GM11168 (cell line): Measurements from ENCODE around the gene TLX3.

Source experiments
- in situ Hi-C: fragments of 300-500 bp; cut with MboI; formaldehyde crosslinking; loops from one replicate; pipeline ENCODE4 v1.12.0; 2022; ENCODE audit warnings: low sequenced_read_pairs; ENCODE audit not compliant: unreplicated experiment

TLX3 gene

DNA sequence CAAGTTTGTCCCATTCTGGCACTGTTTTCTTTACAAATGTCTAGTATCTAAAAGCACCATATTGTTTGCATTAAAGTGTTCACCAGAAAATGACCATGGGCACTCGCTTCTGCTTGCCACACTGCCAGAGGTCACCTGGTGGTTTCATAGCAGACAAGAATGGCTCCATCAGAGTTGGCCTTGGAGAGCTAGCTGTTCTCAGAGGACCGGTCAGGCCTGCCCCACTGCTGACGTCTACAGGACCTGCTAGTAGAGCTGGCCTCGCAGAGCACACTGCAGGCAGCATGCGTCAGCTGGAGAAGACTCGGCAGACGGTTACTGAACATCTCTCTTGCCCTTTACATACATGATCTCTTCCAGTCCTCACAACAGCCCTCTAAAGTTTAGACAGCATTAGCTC, 8.7 kb upstream of the TLX3 start:
- in situ Hi-C loops = no loop called here

DNA sequence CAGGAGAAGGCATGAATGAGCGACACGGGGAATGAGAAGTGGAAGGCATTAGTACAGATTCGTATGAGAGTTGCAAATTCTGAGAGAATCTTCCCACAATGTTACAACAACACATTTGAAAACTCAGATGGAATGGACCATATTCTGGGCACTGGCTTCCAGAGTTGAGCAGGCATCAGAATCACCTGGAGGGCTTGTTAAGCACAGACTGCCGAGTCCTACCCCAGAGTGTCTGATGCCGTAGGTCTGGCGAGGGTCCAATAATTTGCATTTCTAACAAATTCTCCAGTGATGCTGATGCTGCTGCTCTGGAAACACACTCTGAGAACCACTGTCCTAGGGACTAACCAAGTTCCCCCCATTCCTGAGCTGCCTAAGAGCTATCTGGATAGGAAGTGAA, 2.9 kb upstream of the TLX3 start:
- in situ Hi-C loops = no loop called here

DNA sequence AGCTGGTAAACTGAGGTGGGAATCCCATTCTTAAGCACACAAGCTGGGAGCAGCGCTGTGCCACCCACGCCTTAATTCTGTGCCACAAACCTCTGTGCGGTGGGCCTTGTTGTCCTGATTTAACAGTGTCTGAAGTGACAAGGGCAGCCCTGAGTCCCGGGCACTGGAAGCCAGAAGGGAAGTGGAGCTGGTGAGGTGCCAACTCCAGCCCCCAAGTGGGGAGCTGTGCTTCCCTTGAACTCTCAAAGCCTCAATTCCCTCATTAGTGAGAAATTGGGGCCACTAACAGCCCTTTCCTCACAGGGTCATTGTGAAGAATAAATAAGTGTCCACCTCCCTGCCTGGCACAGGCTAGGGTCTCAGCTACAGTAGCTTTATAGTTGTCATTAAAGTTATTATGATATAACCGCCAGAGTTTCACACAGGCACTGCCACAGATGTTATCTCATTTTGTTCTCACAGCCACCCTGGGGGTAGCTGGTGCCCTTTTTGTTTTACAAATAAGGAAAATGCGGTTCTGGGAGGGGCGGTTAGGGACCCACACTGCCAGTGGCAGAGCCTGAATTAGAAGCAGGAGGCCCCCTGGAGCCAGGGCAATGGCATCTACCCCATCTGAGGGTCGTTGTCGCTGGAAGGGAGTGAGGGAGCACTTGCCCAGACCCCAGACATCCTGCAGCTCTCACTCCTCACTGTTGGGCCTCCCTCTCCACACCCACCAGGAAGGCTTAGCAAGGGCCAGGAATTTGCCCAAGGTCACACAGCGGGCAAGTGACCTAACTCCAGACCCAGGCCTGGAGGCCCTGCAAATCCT, 2.1 kb upstream of the TLX3 start:
- in situ Hi-C loops = no loop called here

DNA sequence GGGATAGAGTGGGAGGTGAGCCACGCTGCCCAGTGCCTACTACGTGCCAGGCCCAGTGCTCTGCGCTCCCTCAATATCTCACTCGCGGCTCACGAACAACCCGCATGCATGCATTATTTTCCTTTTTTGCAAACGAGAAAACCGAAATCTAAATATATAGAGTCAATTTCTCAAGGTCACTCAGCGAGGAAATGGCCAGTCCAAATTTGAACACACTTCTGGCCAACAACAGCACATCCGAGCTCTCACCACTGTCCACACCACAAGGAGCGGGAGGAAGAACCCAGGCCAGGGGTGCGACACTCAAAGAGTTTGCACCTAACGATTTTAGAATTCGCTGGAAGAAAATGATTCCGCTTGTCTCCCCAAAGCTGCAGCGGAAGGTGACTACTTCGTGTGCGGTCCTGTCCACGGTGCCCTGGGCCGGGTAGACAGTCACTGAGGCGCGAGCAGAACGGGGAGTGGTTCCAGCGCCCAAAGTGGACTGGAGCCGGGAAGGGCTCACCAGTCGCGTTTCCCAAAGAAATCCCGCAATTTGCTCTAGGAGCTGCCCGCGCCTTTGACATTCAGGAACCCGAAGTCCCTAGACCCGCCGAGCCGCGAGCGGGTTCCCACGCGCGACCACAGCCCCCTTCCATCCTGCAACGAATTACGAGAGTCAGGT, 1.1 kb upstream of the TLX3 start:
- in situ Hi-C loops = no loop called here

DNA sequence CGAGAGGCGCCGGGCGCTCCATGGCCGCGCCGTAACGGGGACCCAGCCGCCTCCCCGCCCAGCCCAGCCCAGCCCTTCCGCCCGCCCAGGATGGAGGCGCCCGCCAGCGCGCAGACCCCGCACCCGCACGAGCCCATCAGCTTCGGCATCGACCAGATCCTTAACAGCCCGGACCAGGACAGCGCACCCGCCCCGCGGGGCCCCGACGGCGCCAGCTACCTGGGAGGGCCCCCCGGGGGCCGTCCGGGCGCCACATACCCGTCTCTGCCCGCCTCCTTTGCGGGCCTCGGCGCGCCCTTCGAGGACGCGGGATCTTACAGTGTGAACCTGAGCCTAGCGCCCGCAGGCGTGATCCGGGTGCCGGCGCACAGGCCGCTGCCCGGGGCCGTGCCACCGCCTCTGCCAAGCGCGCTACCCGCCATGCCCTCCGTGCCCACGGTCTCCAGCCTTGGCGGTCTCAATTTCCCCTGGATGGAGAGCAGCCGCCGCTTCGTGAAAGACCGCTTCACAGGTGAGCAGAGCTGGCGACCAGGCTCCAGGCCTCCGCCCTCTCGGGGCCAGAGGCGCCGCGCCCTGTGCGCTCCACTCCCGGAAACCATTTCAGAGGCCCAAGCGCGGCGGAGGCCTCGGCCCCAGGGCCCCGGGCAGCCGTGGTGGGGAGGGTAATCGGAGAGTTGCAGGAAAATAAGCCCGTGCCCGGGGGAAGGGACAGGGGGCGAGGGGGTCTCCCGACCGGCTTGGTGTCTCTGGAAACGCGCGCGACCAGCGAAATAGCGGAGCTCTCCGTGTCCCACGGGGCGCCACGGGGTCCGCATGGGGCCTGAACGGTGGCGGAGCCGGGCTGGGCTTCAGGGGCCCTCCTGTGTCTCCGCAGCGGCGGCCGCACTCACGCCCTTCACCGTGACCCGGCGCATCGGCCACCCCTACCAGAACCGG, 496 bp downstream of the TLX3 start:
- in situ Hi-C loops = no loop called here

DNA sequence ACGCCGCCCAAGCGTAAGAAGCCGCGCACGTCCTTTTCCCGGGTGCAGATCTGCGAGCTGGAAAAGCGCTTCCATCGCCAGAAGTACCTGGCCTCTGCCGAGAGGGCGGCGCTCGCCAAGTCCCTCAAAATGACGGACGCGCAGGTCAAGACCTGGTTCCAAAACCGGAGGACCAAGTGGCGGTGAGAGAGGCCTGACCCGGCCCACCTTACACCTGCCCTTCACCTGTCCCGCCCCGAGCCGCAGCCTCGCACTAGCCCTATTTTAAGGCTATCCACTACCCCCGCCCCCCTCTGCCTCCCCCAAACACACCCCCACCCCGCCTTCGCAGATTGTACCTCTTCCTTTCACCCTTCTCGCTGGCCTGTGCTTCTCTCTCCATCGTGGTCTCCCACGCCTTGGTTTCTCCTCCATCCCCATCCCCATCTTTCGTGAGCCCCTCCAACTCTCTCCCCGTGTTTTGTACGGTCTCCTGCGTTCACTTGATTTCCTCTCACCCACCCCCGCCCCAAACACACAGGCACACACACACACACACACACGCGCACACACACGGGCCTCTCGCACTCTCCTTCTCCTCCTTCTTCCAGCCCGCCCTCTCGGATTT, 1.3 kb downstream of the TLX3 start:
- in situ Hi-C loops = no loop called here

DNA sequence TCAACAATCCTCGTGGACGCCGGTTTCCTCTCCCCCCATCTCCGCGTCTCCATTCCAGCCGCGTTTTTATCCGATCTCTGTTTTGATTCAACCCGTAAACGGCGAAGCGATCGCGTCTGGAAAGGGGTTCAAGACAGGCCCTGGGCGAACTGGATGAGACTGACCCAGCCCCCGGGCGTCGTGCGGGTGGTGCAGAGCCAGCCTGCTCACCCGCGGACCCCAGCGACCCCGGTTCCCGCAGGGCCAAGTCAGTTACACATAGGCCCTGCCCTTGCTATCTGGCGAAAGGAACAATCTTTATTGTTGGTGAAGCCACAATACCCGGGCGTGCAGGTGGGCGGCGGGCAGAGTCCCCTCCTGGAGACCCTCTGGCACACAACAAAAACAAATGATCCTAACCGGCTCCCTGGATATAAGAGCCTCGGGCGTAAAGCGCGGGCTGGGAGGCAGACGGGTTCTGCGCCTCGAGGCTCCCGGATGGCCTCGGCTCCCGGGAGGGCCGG, 1.8 kb downstream of the TLX3 start:
- in situ Hi-C loops = no loop called here

DNA sequence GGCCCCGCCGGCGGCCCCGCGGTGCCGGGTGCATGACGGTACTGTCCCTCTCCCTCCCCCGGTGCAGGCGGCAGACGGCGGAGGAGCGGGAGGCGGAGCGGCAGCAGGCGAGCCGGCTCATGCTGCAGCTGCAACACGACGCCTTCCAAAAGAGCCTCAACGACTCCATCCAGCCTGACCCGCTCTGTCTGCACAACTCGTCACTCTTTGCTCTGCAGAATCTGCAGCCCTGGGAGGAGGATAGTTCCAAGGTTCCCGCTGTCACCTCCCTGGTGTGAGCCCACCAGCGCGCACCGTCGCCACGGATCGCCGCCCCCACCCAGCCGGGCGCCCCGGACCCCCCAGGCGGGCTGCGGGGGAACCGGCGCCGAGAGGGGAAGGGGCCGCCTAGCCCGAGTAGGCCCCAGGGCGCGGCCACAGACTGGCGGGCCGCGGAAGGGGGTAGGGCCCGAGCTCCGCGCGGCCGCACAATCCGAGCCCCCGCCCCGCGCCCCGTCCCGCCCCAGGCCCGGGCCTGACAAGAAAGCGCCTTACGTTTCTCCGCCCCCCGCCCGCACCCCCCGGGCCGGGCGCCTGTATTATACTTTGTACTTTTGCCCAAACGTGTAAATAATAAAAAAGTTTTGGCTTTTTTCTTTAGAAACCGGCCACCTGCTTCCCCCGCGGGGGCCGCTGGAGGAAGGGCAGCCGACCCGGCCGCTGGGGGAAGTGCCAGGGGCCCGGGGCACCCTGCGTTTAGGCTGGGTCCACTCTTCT, 2.5 kb downstream of the TLX3 start:
- in situ Hi-C loops = no loop called here

DNA sequence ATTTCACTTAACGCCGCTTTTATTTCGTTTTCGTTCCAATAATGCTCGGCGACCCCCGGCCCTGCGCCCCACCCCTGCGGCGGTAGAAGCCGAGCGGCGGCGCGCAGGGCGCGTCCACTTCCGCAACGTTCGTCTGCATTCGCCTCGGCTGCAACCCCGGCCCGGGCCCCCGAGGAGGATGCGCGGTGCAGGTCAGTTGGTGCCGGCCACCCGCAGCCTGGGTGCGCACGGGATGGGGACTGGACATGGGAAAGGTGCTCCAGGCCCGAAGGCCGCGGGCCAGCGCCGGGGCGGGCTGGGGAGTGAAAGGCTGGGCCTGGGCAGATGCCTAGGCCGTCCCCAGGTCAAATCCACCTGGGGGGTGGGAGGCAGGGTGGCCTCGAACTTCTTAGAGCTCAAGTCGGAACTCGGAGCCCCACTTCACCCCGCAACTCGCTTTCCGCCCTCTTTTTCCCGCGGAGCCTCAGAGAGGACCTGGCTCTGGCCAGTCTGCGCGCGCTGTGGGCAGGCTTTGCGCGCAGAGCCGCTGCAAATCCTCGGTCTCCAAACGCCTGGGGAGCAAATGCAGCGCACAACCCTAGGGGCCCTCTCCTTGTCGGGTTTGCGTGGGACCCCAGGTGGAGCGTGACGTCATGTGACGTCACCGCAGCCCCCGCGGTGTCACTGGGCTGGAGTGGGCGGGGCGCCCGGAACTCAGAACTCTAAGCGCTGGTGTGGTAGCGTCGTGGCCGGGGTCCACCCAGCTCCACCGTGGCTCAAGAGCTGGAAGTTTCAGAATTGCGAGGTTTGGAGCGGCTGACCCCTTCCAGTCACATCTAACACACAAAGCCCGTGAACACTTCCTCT, 3.3 kb downstream of the TLX3 start:
- in situ Hi-C loops = no loop called here

DNA sequence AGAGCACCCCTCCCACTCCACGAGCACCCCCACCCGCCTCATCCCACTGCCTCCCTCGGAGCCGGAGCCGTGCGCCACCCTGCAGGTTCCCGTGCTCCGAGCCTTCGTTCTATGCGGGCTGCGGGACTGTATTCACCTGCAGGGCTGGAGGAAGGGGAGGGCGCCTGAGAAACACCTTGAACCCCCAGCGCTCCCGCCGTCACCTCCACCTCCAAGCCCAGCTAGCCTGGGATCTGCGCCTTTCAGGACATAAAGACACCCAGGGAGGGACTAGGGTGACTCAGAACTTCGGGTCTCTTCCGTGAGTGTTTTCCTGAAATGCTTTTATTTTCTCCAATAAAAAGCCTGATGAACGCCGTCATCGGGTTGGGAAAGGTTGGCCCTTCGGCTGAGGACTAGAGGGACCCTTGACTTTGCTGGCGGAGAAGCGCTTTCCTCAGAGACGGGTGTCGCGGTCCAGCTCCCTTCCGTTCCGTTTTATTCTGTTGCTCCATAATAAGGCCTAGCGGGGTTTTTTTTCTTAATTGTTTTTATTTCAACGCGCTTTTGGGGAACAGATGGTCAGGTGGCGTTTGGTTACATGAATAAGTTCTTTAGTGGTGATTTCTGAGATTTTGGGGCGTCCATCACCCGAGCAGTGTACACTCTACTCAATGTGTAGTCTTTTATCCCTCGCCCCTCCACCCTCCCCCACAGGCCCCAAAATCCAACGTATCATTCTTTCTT, 4.6 kb downstream of the TLX3 start:
- in situ Hi-C loops = no loop called here

DNA sequence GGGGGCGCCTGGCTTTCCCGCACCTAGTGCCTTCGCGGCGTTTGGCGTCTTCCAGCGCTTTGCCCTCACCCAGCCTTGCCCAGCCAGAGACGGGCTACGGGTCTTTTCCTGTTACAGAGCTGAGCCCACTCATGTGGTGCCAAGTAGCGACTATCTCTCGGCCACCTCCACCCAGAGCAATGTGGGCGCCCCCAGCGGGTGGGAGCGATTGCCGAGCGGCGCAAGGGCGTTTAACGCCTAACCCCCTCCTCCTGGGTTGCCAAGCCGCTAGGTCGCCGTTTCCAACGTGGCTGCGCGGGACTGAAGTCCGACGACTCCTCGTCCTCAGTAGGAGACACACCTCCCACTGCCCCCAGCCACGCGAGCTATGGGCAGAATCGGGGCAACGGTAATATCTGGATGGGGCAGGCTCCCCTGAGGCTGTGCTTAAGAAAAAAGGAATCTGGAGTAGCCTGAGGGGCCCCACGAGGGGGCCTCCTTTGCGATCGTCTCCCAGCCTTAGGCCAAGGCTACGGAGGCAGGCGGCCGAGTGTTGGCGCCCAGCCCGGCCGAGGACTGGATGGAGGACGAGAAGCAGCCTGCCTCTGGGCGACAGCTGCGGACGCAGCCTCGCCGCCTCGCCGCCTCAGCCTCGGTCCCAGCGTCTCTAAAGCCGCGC, 5.8 kb downstream of the TLX3 start:
- in situ Hi-C loops = no loop called here

DNA sequence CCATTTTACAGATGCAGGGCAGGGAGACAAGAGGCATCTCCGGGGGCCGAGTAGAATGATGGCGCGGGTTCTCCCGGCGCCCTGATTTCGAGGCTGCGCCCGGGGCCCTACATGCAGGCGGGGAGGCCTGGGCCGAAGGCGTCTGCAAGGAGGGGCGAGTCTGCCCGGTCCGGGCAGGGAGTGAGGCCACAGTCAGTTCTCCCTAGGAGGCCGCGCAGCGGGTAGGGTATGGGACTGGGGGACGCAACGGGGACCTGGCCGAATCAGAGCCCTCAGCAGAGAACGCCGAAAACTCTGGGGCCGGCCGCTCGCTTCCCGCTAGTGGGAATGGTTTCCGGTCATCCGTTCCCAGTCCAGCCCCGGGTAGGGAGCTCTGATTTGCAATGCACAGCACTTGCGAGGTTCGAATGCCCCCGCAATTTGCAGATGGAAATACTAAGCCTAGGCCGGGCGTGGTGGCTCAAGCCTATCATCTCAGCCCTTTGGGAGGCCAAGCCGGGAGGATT, 6.4 kb downstream of the TLX3 start:
- in situ Hi-C loops = no loop called here

DNA sequence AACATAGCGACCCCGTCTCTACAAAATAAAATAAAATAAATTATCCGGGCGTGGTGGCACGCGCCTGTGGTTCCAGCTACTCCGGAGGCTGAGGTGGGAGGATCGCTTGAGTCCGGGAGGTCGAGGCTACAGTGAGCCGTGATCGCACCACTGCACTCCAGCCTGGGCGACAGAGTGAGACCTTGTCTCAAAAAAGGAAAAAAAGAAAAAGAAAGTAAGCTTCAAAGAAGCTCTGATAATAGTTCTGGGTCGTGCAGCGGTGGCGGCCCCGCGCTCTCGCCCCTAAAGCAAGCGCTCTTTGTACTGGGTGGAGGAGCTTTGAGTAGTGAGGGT, 6.8 kb downstream of the TLX3 start:
- in situ Hi-C loops = no loop called here

DNA sequence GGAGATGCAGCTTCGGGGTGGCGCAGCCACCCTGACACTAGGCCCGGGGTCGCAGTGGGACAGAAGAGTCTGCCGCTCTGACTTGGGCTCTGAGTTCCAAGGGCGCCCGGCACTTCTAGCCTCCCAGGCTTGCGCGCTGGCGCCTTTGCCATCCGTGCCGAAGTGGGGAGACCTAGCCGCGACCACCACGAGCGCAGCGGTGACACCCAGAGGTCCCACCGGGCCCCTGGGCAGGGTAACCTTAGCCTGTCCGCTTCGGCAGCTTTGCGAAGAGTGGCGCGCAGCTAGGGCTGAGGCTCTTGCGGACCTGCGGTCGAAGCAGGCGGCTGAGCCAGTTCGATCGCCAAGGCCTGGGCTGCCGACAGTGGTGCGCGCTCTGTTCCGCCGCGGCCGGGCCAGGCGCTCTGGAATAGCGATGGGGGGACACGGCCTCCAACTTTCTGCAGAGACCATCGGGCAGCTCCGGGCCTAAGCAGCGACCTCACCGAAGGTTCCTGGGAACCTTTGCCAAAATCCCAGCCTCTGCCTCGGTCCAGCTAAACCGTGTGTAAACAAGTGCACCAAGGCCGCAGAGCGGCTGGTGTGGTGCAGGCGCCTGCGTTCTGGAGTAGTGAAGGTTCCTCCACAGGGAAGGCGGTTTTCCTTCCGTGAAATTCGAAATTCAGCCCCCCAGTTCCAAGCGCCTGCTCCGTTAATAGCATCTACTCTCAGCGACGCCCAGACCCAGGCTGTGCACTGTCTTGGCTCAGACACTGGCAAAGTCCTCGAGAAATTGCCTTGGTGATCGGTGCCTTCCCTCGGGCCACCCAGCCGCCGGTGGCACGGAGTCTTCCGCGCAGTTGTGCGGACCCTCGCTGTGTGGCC, 7.4 kb downstream of the TLX3 start:
- in situ Hi-C loops = no loop called here

DNA sequence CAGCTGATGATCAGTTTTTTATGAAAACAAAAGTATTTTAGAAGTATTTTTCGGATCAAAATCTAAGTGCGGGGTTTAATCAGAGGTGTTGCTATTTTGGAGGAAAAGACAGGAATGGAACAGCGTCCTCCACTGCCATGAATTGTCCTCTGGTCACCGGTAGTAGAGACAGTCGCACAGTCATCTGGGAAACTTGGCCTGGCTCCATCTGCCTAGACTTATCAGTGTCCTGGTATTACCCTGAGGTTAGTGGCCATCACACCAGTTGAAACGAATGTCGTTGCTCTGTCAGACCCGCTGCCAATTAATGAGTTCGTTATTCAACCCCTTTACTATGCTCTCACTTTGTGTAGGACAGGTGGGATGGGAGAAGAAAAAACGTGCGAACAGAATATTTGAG, 8.2 kb downstream of the TLX3 start:
- in situ Hi-C loops = no loop called here

DNA sequence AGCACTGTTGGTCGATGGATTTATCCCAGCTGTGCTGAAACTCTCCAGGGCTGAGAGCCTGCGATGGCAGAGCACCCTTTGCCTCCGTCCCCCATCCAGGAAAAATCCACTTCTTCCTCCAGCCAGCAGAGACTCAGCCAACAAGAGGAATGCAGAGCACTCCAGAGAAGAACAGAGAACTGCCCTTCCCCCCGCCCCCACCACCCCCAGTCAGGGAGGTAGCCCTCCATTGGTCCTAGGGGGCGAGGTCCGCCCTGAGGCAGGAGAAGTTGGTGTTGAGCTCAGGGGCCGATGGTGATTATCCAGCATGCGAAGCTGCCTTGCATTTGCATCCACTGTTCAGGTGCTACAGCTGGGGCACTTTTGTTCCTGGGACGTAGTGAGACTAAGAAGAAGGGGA, 9.0 kb downstream of the TLX3 start:
- in situ Hi-C loops = no loop called here

DNA sequence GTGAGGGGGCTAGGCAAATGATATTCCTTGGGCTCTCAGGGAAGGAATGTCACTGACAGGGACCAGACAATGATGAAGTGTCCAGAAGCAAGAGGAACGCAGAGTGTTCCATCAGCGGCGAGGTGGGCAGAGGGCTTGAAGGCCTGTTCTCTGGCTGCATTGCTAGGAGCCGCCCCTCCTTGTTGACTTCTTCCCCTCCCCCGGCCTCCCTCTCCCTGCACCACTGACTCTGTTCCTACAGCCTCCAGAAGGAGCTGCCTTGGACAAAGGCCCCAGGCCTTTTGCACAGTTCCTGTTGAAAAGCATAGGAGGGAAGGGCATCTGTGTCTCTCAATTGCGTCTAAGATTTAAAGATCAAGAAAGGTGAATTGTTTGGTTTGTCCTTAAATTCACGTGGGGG, 12.4 kb downstream of the TLX3 start:
- in situ Hi-C loops = no loop called here
